ENCODE measurements around the gene WIPF2.

WIPF2 gene

GRCh38 chr17:40266882-40267281 lies 47.8 kb downstream of the WIPF2 start:
- Histone ChIP-seq H3K9me2 (replicated peaks; ENCODE audit: insufficient read depth, low read length) (no peaks in the 10 kb centered on the region), H3K27ac (ENCODE audit: low read depth, low read length) (no peak overlapping the region)

GRCh38 chr17:40268141-40268712 lies 49.1 kb downstream of the WIPF2 start:
- Histone ChIP-seq H3K4me3 (ENCODE audit: insufficient read depth, low read length, poor library complexity, severe bottlenecking) (no peak overlapping the region), H3K27ac (ENCODE audit: low read depth, low read length) (no peak overlapping the region), H3K4me2 (ENCODE audit: low read depth, low read length, poor library complexity, severe bottlenecking) (no peak overlapping the region), H3K79me2 (ENCODE audit: insufficient read depth, low read length) (no peaks in the 10 kb centered on the region), H3K9me2 (replicated peaks; ENCODE audit: insufficient read depth, low read length) (no peaks in the 10 kb centered on the region), H3K27me3 (ENCODE audit: low read length) (no peaks in the 10 kb centered on the region), H3K9ac (ENCODE audit: low read length) (no peak overlapping the region), H3F3A (ENCODE audit: insufficient read depth) (no peaks in the 10 kb centered on the region), H3K9me3 (ENCODE audit: insufficient read depth, low read length) (no peaks in the 10 kb centered on the region), H3K36me3 (ENCODE audit: low read length) (peaks cover 5% of the 10 kb centered on the region; the same call in 1 of the 2 replicates), H2AFZ (ENCODE audit: low read depth, low read length, severe bottlenecking) (no peak overlapping the region), H4K20me1 (ENCODE audit: low read depth, low read length) (no peaks in the 10 kb centered on the region)
- TF ChIP-seq EZH2phosphoT487 (conservative IDR thresholded peaks at IDR 0.05; ENCODE audit: low read length) = no peak
- no peak for TF ChIP-seq CTCF (IDR thresholded peaks at IDR 0.05; ENCODE audit: insufficient read depth, low read length, poor library complexity, severe bottlenecking)

More at GRCh38 chr17:40266882-40267281, 47.8 kb downstream of the WIPF2 start:
- Histone ChIP-seq H3F3A (ENCODE audit: insufficient read depth) (no peaks in the 10 kb centered on the region), H3K9ac (ENCODE audit: low read length) (no peak overlapping the region), H3K27me3 (ENCODE audit: low read length) (no peaks in the 10 kb centered on the region), H3K36me3 (ENCODE audit: low read length) (peaks cover 5% of the 10 kb centered on the region; the same call in 1 of the 2 replicates), H3K9me3 (ENCODE audit: insufficient read depth, low read length) (no peaks in the 10 kb centered on the region), H3K4me3 (ENCODE audit: insufficient read depth, low read length, poor library complexity, severe bottlenecking) (no peak overlapping the region), H3K79me2 (ENCODE audit: insufficient read depth, low read length) (no peaks in the 10 kb centered on the region), H2AFZ (ENCODE audit: low read depth, low read length, severe bottlenecking) (no peak overlapping the region), H4K20me1 (ENCODE audit: low read depth, low read length) (no peaks in the 10 kb centered on the region), H3K4me2 (ENCODE audit: low read depth, low read length, poor library complexity, severe bottlenecking) (no peak overlapping the region)
- no peak for TF ChIP-seq EZH2phosphoT487 (conservative IDR thresholded peaks at IDR 0.05; ENCODE audit: low read length)
- no peak for TF ChIP-seq CTCF (IDR thresholded peaks at IDR 0.05; ENCODE audit: insufficient read depth, low read length, poor library complexity, severe bottlenecking)

- no peaks in the 10 kb centered on the region for H3K9me3 ChIP-seq (ENCODE audit: insufficient read depth, low read length)
- H3K79me2 ChIP-seq (ENCODE audit: insufficient read depth, low read length) = no peaks in the 10 kb centered on the region
- TF ChIP-seq EZH2phosphoT487 (conservative IDR thresholded peaks at IDR 0.05; ENCODE audit: low read length) = no peak
- no peak for TF ChIP-seq CTCF (IDR thresholded peaks at IDR 0.05; ENCODE audit: insufficient read depth, low read length, poor library complexity, severe bottlenecking)
- H3K9ac ChIP-seq (ENCODE audit: low read length) = no peak overlapping the region
- H3K4me2 ChIP-seq (ENCODE audit: low read depth, low read length, poor library complexity, severe bottlenecking) = no peak overlapping the region
- no peaks in the 10 kb centered on the region for H3K9me2 ChIP-seq (replicated peaks; ENCODE audit: insufficient read depth, low read length)
- H2AFZ ChIP-seq (ENCODE audit: low read depth, low read length, severe bottlenecking) = no peak overlapping the region
- H3K36me3 ChIP-seq (ENCODE audit: low read length) = peaks cover 4% of the 10 kb centered on the region; the same call in 1 of the 2 replicates
- H4K20me1 ChIP-seq (ENCODE audit: low read depth, low read length) = no peaks in the 10 kb centered on the region
- peaks cover under 1% of the 10 kb centered on the region; the same call in 1 of the 2 replicates for H3F3A ChIP-seq (ENCODE audit: insufficient read depth)
- no peak overlapping the region for H3K27ac ChIP-seq (ENCODE audit: low read depth, low read length)
- no peak overlapping the region for H3K4me3 ChIP-seq (ENCODE audit: insufficient read depth, low read length, poor library complexity, severe bottlenecking)
- H3K27me3 ChIP-seq (ENCODE audit: low read length) = no peaks in the 10 kb centered on the region
Observed at GRCh38 chr17:40278414-40278813, 59.3 kb downstream of the WIPF2 start.
